Stimulated activated CD4-positive, alpha-beta T cell treated with anti-CD3 and anti-CD28 coated beads, Interleukin-12 subunit alpha, Interleukin-12 subunit beta, amount 100 ng/mL, for 48 hours (primary cell): ENCODE results near the gene MITF.

Experiments
- DNase-seq, 3 donors: peaks; one replicate each; pipeline ENCODE4 v3.0.0-alpha.2; 2020; ENCODE audit warnings: low read depth in 2 of 3, low spot score in 1 of 3

The MITF gene

GRCh38 chr3:70000563-70001081 is 261.4 kb downstream of the MITF start:
- no peak for DNase-seq

DNA sequence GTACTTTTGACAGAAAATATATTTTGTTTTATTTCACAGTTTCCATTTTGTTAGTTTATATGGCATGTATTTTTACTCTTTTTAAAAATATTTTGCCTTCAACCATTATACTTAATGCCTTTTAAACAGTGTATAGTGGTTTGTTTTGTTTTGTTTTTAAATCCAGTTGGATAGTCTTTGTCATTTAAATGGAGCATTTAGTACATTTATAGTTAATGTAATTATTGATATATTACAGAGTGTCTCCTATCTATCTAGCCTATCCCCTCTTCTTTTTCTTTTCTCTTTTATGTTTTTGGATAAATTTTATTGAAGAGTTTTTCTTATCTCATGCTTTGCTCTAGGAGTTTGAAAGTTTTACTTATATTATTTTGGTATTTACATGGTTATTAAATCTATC is 263.9 kb downstream of the MITF start:
- DNase-seq, result no peak

DNA sequence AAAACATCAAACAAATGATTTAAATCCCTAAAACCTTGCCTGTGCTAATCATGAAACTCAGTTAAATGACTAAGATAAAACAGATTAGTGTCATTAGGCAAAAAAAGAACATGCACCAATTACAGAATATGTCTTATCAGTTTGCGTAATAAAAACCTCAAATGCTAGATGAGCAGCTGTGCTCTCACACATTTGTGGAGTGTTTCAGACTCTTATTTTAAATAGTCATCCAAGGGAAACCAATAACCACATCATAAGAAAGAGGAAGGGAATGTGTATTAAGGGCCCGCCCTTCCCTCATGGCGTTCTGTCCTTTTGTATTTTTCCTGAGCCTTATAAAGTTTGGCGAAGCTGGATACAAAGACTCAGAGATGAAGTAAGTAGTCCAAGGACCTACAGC is 266.8 kb downstream of the MITF start:
- DNase-seq, result no peak

GRCh38 chr3:70010346-70010745 is 271.1 kb downstream of the MITF start:
- no peak for DNase-seq

DNA sequence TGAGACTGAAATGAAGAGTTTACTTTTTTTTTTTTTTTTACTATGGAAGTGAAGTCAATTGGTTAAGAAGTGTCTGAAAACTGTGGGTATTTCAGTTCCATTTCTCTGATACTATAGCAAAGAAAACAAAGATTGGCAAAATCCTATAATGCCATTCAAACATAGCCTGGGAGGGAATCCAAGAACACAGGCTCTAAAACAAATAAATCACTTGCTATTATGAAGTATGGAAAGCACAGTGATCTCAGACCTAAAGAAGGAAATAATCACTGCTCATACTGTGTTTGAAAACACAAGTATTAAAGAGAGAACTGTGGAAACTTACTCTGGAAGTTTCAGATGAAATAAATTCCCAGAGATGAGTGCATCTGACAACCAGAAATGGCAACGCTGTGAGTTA is 272.3 kb downstream of the MITF start:
- no peak for DNase-seq
